HepG2 (cell line): ENCODE data around the gene ZC3H18. TPM values are rescaled to one million over a fixed set of nuclear protein-coding genes. Genes with fewer than 3 reads are reported as not detected.
A peak's percentile ranks its signal among the peaks of the same experiment; 100 is the strongest.

Source experiments
- HNRNPL ChIP-seq: fragments of 200-400 bp; formaldehyde crosslinking; IDR thresholded peaks from 2 replicates; pipeline ENCODE4 v1.6.1; 2017; ENCODE audit warnings: mild to moderate bottlenecking, low read depth, low read length
- NFYC ChIP-seq: IDR thresholded peaks from 2 replicates; pipeline ENCODE4 v1.6.1; 2016; ENCODE audit warnings: missing genetic modification reagents, missing compliant biosample characterization
- PRPF4 ChIP-seq: fragments of 200-400 bp; formaldehyde crosslinking; IDR thresholded peaks from 2 replicates; pipeline ENCODE4 v1.6.1; 2016; ENCODE audit warnings: low read length, low read depth; ENCODE audit not compliant: poor library complexity, severe bottlenecking
- SOX6 ChIP-seq, 2 experiments: fragments of 450-650 bp in 1 of 2; sonication (generic) in 1 of 2; formaldehyde crosslinking in 1 of 2; IDR thresholded peaks; 2 replicates each; pipeline versions ENCODE4 v1.4.0 to v1.6.1; 2017 to 2020; ENCODE audit warnings: antibody characterized with exemption in 1 of 2, mild to moderate bottlenecking in 1 of 2, missing genetic modification reagents in 1 of 2
- XRCC5 ChIP-seq: fragments of 200-400 bp; formaldehyde crosslinking; optimal IDR thresholded peaks from 2 replicates; pipeline ENCODE3; 2017; ENCODE audit warnings: mild to moderate bottlenecking, low read length
- ZNF530 ChIP-seq: sonication (generic); formaldehyde crosslinking; IDR thresholded peaks from 2 replicates; pipeline ENCODE4 v1.5.0; 2020; ENCODE audit warnings: low read depth, mild to moderate bottlenecking, missing genetic modification reagents
- ZNF549 ChIP-seq: sonication (generic); formaldehyde crosslinking; IDR thresholded peaks from 2 replicates; pipeline ENCODE4 v1.5.0; 2020; ENCODE audit warnings: missing genetic modification reagents
- ZNF564 ChIP-seq: sonication (generic); formaldehyde crosslinking; IDR thresholded peaks from 2 replicates; pipeline ENCODE4 v1.8.1; 2023; ENCODE audit warnings: mild to moderate bottlenecking, missing genetic modification reagents
- ZNF619 ChIP-seq: sonication (generic); formaldehyde crosslinking; IDR thresholded peaks from 2 replicates; pipeline ENCODE4 v1.4.0; 2020; ENCODE audit warnings: mild to moderate bottlenecking, missing genetic modification reagents
- ZSCAN30 ChIP-seq: sonication (generic); formaldehyde crosslinking; IDR thresholded peaks from 2 replicates; pipeline ENCODE4 v1.5.0; 2020; ENCODE audit warnings: mild to moderate bottlenecking, missing genetic modification reagents
- polyA plus RNA-seq, 8 experiments: library from polyadenylated mRNA; depleted of rRNA in 3 of 8; stranded (reverse) in 7 of 8; unstranded in 1 of 8; fragments of >200 nt; fragmentation: Illumina TruSeq in 4 of 8; extraction: Trizol in 4 of 8; gene quantifications; 2 replicates each; pipeline versions ENCODE4 v1.2.1 to v1.2.3, GENCODE V29; 2011 to 2016; ENCODE audit warnings: low read depth in 4 of 8, missing spikeins in 1 of 8, mixed read lengths in 1 of 8; ENCODE audit not compliant: insufficient read depth in 1 of 8
- total RNA-seq, 5 experiments: library from RNA; depleted of rRNA; stranded (reverse); fragments of >200 nt; fragmentation: Illumina TruSeq; extraction: Trizol; gene quantifications; 2 replicates each; pipeline ENCODE4 v1.2.3, GENCODE V29; 2016; ENCODE audit warnings: low read depth in 1 of 5
- TF ChIP-seq, protein P1 (sequence below): sonication (generic); formaldehyde crosslinking; IDR thresholded peaks from 2 replicates; pipeline ENCODE4 v1.4.0; 2020; ENCODE audit warnings: missing genetic modification reagents, mild to moderate bottlenecking, borderline replicate concordance
- TF ChIP-seq, protein P2 (sequence below): sonication (generic); formaldehyde crosslinking; IDR thresholded peaks from 2 replicates; pipeline ENCODE4 v1.4.0; 2020; ENCODE audit warnings: missing genetic modification reagents, borderline replicate concordance
- TF ChIP-seq, protein P3 (sequence below): sonication (generic); formaldehyde crosslinking; IDR thresholded peaks from 2 replicates; pipeline ENCODE4 v1.4.0; 2020; ENCODE audit warnings: missing genetic modification reagents
- TF ChIP-seq, protein P4 (sequence below): fragments of 450-650 bp; IDR thresholded peaks from 2 replicates; pipeline ENCODE4 v1.6.1; 2016
- TF ChIP-seq, protein P5 (sequence below): sonication (generic); formaldehyde crosslinking; IDR thresholded peaks from 2 replicates; pipeline ENCODE4 v1.4.0; 2020; ENCODE audit warnings: missing genetic modification reagents
- TF ChIP-seq, protein P6 (sequence below): sonication (generic); formaldehyde crosslinking; IDR thresholded peaks from 2 replicates; pipeline ENCODE4 v1.4.0; 2020; ENCODE audit warnings: mild to moderate bottlenecking, missing genetic modification reagents

The ZC3H18 gene
- total and polyA plus RNA-seq, 2 of the 13 experiments (the other 11 are each of a cell fraction or from before 2014, with no cell fraction given), result 11.2 to 27.4 TPM

DNA sequence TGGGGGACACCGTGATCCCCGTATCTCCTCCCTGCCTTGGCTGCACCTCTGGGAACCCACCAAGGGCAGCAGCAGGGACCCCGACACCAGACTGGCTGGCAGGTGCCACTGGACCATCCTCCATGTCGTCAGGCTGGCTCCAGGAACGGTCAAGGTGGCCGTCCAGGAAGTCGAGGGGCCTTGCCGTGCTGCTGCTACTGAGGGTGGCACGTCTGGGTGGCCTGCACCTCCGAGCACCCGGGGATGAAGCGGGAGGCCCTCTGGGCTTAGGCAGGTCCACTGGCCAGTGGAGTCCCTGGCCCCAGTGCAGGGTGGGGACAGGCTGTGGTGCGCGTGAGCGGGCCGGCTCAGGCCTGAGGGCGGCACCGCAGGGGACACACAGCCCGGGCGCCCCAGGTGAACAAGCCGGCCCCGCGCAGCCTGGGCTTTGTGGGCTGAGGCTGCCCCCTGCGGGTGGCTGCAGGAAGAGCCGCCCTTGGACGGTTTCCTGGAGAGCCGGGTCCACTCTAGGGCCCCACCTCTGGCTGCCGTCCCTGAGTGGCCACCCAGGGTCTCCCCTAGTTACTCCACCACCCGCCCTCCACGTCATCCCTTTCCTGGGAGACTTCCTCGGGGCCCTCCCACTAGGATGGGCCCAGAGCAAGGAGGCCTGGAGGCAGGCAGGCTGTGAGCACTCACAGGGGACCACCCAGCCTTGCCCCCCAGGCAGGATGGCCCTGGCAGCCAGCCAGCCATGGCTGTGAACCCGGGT, 42.8 kb upstream of the ZC3H18 start (continued):
- TF ChIP-seq, protein P1, sequence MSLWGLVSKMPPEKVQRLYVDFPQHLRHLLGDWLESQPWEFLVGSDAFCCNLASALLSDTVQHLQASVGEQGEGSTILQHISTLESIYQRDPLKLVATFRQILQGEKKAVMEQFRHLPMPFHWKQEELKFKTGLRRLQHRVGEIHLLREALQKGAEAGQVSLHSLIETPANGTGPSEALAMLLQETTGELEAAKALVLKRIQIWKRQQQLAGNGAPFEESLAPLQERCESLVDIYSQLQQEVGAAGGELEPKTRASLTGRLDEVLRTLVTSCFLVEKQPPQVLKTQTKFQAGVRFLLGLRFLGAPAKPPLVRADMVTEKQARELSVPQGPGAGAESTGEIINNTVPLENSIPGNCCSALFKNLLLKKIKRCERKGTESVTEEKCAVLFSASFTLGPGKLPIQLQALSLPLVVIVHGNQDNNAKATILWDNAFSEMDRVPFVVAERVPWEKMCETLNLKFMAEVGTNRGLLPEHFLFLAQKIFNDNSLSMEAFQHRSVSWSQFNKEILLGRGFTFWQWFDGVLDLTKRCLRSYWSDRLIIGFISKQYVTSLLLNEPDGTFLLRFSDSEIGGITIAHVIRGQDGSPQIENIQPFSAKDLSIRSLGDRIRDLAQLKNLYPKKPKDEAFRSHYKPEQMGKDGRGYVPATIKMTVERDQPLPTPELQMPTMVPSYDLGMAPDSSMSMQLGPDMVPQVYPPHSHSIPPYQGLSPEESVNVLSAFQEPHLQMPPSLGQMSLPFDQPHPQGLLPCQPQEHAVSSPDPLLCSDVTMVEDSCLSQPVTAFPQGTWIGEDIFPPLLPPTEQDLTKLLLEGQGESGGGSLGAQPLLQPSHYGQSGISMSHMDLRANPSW (CRISPR knock-in tag), result no peak
- no peak for TF ChIP-seq ZNF549 (CRISPR knock-in tag)
- no peak for TF ChIP-seq ZSCAN30 (CRISPR knock-in tag)
- TF ChIP-seq, protein P2, sequence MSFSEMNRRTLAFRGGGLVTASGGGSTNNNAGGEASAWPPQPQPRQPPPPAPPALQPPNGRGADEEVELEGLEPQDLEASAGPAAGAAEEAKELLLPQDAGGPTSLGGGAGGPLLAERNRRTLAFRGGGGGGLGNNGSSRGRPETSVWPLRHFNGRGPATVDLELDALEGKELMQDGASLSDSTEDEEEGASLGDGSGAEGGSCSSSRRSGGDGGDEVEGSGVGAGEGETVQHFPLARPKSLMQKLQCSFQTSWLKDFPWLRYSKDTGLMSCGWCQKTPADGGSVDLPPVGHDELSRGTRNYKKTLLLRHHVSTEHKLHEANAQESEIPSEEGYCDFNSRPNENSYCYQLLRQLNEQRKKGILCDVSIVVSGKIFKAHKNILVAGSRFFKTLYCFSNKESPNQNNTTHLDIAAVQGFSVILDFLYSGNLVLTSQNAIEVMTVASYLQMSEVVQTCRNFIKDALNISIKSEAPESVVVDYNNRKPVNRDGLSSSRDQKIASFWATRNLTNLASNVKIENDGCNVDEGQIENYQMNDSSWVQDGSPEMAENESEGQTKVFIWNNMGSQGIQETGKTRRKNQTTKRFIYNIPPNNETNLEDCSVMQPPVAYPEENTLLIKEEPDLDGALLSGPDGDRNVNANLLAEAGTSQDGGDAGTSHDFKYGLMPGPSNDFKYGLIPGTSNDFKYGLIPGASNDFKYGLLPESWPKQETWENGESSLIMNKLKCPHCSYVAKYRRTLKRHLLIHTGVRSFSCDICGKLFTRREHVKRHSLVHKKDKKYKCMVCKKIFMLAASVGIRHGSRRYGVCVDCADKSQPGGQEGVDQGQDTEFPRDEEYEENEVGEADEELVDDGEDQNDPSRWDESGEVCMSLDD (CRISPR knock-in tag), result 0 out of 2 replicates have a peak, but pooled peaks have one; percentile 51
- TF ChIP-seq ZNF530 (CRISPR knock-in tag), result no peak
- no peak for TF ChIP-seq XRCC5
- TF ChIP-seq SOX6 (IDR thresholded peaks at IDR 0.05), result no peak
- peak; percentile 56; the same call in 1 of the 2 replicates for TF ChIP-seq SOX6 (CRISPR knock-in tag; IDR thresholded peaks at IDR 0.05)
- TF ChIP-seq, protein P3, sequence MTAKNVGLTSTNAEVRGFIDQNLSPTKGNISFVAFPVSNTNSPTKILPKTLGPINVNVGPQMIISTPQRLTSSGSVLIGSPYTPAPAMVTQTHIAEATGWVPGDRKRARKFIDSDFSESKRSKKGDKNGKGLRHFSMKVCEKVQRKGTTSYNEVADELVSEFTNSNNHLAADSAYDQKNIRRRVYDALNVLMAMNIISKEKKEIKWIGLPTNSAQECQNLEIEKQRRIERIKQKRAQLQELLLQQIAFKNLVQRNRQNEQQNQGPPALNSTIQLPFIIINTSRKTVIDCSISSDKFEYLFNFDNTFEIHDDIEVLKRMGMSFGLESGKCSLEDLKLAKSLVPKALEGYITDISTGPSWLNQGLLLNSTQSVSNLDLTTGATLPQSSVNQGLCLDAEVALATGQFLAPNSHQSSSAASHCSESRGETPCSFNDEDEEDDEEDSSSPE, result no peak
- no peak for TF ChIP-seq PRPF4
- TF ChIP-seq ZNF564 (CRISPR knock-in tag), result no peak
- TF ChIP-seq, protein P4, sequence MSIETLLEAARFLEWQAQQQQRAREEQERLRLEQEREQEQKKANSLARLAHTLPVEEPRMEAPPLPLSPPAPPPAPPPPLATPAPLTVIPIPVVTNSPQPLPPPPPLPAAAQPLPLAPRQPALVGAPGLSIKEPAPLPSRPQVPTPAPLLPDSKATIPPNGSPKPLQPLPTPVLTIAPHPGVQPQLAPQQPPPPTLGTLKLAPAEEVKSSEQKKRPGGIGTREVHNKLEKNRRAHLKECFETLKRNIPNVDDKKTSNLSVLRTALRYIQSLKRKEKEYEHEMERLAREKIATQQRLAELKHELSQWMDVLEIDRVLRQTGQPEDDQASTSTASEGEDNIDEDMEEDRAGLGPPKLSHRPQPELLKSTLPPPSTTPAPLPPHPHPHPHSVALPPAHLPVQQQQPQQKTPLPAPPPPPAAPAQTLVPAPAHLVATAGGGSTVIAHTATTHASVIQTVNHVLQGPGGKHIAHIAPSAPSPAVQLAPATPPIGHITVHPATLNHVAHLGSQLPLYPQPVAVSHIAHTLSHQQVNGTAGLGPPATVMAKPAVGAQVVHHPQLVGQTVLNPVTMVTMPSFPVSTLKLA, result no peak
- TF ChIP-seq, protein P5, sequence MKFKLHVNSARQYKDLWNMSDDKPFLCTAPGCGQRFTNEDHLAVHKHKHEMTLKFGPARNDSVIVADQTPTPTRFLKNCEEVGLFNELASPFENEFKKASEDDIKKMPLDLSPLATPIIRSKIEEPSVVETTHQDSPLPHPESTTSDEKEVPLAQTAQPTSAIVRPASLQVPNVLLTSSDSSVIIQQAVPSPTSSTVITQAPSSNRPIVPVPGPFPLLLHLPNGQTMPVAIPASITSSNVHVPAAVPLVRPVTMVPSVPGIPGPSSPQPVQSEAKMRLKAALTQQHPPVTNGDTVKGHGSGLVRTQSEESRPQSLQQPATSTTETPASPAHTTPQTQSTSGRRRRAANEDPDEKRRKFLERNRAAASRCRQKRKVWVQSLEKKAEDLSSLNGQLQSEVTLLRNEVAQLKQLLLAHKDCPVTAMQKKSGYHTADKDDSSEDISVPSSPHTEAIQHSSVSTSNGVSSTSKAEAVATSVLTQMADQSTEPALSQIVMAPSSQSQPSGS (CRISPR knock-in tag), result peak; percentile 63; the same call in 1 of the 2 replicates
- peak; percentile 91; the same call in 1 of the 2 replicates for TF ChIP-seq ZNF619
- no peak for TF ChIP-seq NFYC (CRISPR knock-in tag)
- TF ChIP-seq HNRNPL, result peak; percentile 59; the same call in 1 of the 2 replicates
- TF ChIP-seq, protein P6, sequence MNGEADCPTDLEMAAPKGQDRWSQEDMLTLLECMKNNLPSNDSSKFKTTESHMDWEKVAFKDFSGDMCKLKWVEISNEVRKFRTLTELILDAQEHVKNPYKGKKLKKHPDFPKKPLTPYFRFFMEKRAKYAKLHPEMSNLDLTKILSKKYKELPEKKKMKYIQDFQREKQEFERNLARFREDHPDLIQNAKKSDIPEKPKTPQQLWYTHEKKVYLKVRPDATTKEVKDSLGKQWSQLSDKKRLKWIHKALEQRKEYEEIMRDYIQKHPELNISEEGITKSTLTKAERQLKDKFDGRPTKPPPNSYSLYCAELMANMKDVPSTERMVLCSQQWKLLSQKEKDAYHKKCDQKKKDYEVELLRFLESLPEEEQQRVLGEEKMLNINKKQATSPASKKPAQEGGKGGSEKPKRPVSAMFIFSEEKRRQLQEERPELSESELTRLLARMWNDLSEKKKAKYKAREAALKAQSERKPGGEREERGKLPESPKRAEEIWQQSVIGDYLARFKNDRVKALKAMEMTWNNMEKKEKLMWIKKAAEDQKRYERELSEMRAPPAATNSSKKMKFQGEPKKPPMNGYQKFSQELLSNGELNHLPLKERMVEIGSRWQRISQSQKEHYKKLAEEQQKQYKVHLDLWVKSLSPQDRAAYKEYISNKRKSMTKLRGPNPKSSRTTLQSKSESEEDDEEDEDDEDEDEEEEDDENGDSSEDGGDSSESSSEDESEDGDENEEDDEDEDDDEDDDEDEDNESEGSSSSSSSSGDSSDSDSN (CRISPR knock-in tag), result peak; percentile 42; the same call in 1 of the 2 replicates
